ENCODE data around the gene RPTOR.

The RPTOR gene

GRCh38 chr17:80559825-80560251, 15.2 kb downstream of the RPTOR start:
- Histone ChIP-seq H3K36me3 (ENCODE audit: control insufficient read depth in 1 of 2, insufficient read depth in 2 of 2, low read length in 2 of 2) (peaks cover 0 to 5% of the 10 kb centered on the region in 2 donors), H3K27ac (ENCODE audit: low read length) (no peak overlapping the region), H3K27me3 (ENCODE audit: low read depth, low read length) (no peaks in the 10 kb centered on the region), H3K4me1 (ENCODE audit: control insufficient read depth in 1 of 2, insufficient read depth in 2 of 2, low read length in 2 of 2) (no peaks in the 10 kb centered on the region), H3K4me3 (ENCODE audit: low read depth in 1 of 2, low read length in 2 of 2) (no peak overlapping the region), H3K9me3 (ENCODE audit: control insufficient read depth in 1 of 2, low read length in 2 of 2) (no peaks in the 10 kb centered on the region)

- Histone ChIP-seq H3K9me3 (ENCODE audit: control insufficient read depth in 1 of 2, low read length in 2 of 2) (no peaks in the 10 kb centered on the region), H3K27me3 (ENCODE audit: low read depth, low read length) (no peaks in the 10 kb centered on the region), H3K4me3 (ENCODE audit: low read depth in 1 of 2, low read length in 2 of 2) (no peak overlapping the region), H3K36me3 (ENCODE audit: control insufficient read depth in 1 of 2, insufficient read depth in 2 of 2, low read length in 2 of 2) (peaks cover 0 to 5% of the 10 kb centered on the region in 2 donors), H3K27ac (ENCODE audit: low read length) (no peak overlapping the region), H3K4me1 (ENCODE audit: control insufficient read depth in 1 of 2, insufficient read depth in 2 of 2, low read length in 2 of 2) (no peaks in the 10 kb centered on the region)
Measured at GRCh38 chr17:80561541-80562114, 17.0 kb downstream of the RPTOR start.

GRCh38 chr17:80564545-80564944, 19.9 kb downstream of the RPTOR start:
- no peaks in the 10 kb centered on the region for H3K9me3 ChIP-seq (ENCODE audit: control insufficient read depth in 1 of 2, low read length in 2 of 2)
- H3K4me1 ChIP-seq (ENCODE audit: control insufficient read depth in 1 of 2, insufficient read depth in 2 of 2, low read length in 2 of 2), result no peaks in the 10 kb centered on the region
- H3K4me3 ChIP-seq (ENCODE audit: low read depth in 1 of 2, low read length in 2 of 2), result no peak overlapping the region
- H3K36me3 ChIP-seq (ENCODE audit: control insufficient read depth in 1 of 2, insufficient read depth in 2 of 2, low read length in 2 of 2), result no peaks in the 10 kb centered on the region
- H3K27me3 ChIP-seq (ENCODE audit: low read depth, low read length), result no peaks in the 10 kb centered on the region
- no peak overlapping the region for H3K27ac ChIP-seq (ENCODE audit: low read length)

- H3K36me3 ChIP-seq (ENCODE audit: control insufficient read depth in 1 of 2, insufficient read depth in 2 of 2, low read length in 2 of 2), result no peaks in the 10 kb centered on the region
- H3K4me3 ChIP-seq (ENCODE audit: low read depth in 1 of 2, low read length in 2 of 2), result no peak overlapping the region
- H3K27ac ChIP-seq (ENCODE audit: low read length), result no peak overlapping the region
- H3K27me3 ChIP-seq (ENCODE audit: low read depth, low read length), result no peaks in the 10 kb centered on the region
- H3K9me3 ChIP-seq (ENCODE audit: control insufficient read depth in 1 of 2, low read length in 2 of 2), result no peaks in the 10 kb centered on the region
- H3K4me1 ChIP-seq (ENCODE audit: control insufficient read depth in 1 of 2, insufficient read depth in 2 of 2, low read length in 2 of 2), result no peaks in the 10 kb centered on the region
Measured at GRCh38 chr17:80565343-80566053, 20.9 kb downstream of the RPTOR start.

GRCh38 chr17:80566054-80566400, 21.4 kb downstream of the RPTOR start:
- no peaks in the 10 kb centered on the region for H3K36me3 ChIP-seq (ENCODE audit: control insufficient read depth in 1 of 2, insufficient read depth in 2 of 2, low read length in 2 of 2)
- H3K9me3 ChIP-seq (ENCODE audit: control insufficient read depth in 1 of 2, low read length in 2 of 2), result no peaks in the 10 kb centered on the region
- no peaks in the 10 kb centered on the region for H3K4me1 ChIP-seq (ENCODE audit: control insufficient read depth in 1 of 2, insufficient read depth in 2 of 2, low read length in 2 of 2)
- H3K27me3 ChIP-seq (ENCODE audit: low read depth, low read length), result no peaks in the 10 kb centered on the region
- no peak overlapping the region for H3K27ac ChIP-seq (ENCODE audit: low read length)
- H3K4me3 ChIP-seq (ENCODE audit: low read depth in 1 of 2, low read length in 2 of 2), result no peak overlapping the region

- Histone ChIP-seq H3K4me1 (ENCODE audit: control insufficient read depth in 1 of 2, insufficient read depth in 2 of 2, low read length in 2 of 2) (no peaks in the 10 kb centered on the region), H3K4me3 (ENCODE audit: low read depth in 1 of 2, low read length in 2 of 2) (no peak overlapping the region)
Measured at GRCh38 chr17:80568246-80568645, 23.6 kb downstream of the RPTOR start.

GRCh38 chr17:80569924-80570323, 25.3 kb downstream of the RPTOR start:
- H3K4me1 ChIP-seq (ENCODE audit: control insufficient read depth in 1 of 2, insufficient read depth in 2 of 2, low read length in 2 of 2), result no peaks in the 10 kb centered on the region
- H3K27ac ChIP-seq (ENCODE audit: low read length), result no peak overlapping the region
- no peaks in the 10 kb centered on the region for H3K36me3 ChIP-seq (ENCODE audit: control insufficient read depth in 1 of 2, insufficient read depth in 2 of 2, low read length in 2 of 2)
- no peak overlapping the region for H3K4me3 ChIP-seq (ENCODE audit: low read depth in 1 of 2, low read length in 2 of 2)
- no peaks in the 10 kb centered on the region for H3K27me3 ChIP-seq (ENCODE audit: low read depth, low read length)
- no peaks in the 10 kb centered on the region for H3K9me3 ChIP-seq (ENCODE audit: control insufficient read depth in 1 of 2, low read length in 2 of 2)

More at GRCh38 chr17:80568246-80568645, 23.6 kb downstream of the RPTOR start:
- Histone ChIP-seq H3K27me3 (ENCODE audit: low read depth, low read length) (no peaks in the 10 kb centered on the region), H3K27ac (ENCODE audit: low read length) (no peak overlapping the region), H3K9me3 (ENCODE audit: control insufficient read depth in 1 of 2, low read length in 2 of 2) (no peaks in the 10 kb centered on the region), H3K36me3 (ENCODE audit: control insufficient read depth in 1 of 2, insufficient read depth in 2 of 2, low read length in 2 of 2) (no peaks in the 10 kb centered on the region)

GRCh38 chr17:80573701-80574100, 29.1 kb downstream of the RPTOR start:
- no peaks in the 10 kb centered on the region for H3K36me3 ChIP-seq (ENCODE audit: control insufficient read depth in 1 of 2, insufficient read depth in 2 of 2, low read length in 2 of 2)
- no peaks in the 10 kb centered on the region for H3K27me3 ChIP-seq (ENCODE audit: low read depth, low read length)
- H3K9me3 ChIP-seq (ENCODE audit: control insufficient read depth in 1 of 2, low read length in 2 of 2), result no peaks in the 10 kb centered on the region
- H3K4me3 ChIP-seq (ENCODE audit: low read depth in 1 of 2, low read length in 2 of 2), result no peak overlapping the region
- no peak overlapping the region for H3K27ac ChIP-seq (ENCODE audit: low read length)
- H3K4me1 ChIP-seq (ENCODE audit: control insufficient read depth in 1 of 2, insufficient read depth in 2 of 2, low read length in 2 of 2), result no peaks in the 10 kb centered on the region

- no peak overlapping the region for H3K4me3 ChIP-seq (ENCODE audit: low read depth in 1 of 2, low read length in 2 of 2)
- H3K27ac ChIP-seq (ENCODE audit: low read length), result no peak overlapping the region
- H3K27me3 ChIP-seq (ENCODE audit: low read depth, low read length), result no peaks in the 10 kb centered on the region
- H3K4me1 ChIP-seq (ENCODE audit: control insufficient read depth in 1 of 2, insufficient read depth in 2 of 2, low read length in 2 of 2), result no peaks in the 10 kb centered on the region
- no peaks in the 10 kb centered on the region for H3K9me3 ChIP-seq (ENCODE audit: control insufficient read depth in 1 of 2, low read length in 2 of 2)
- H3K36me3 ChIP-seq (ENCODE audit: control insufficient read depth in 1 of 2, insufficient read depth in 2 of 2, low read length in 2 of 2), result no peaks in the 10 kb centered on the region
Measured at GRCh38 chr17:80574496-80574895, 29.9 kb downstream of the RPTOR start.

GRCh38 chr17:80575057-80575875, 30.6 kb downstream of the RPTOR start:
- Histone ChIP-seq H3K36me3 (ENCODE audit: control insufficient read depth in 1 of 2, insufficient read depth in 2 of 2, low read length in 2 of 2) (no peaks in the 10 kb centered on the region), H3K27me3 (ENCODE audit: low read depth, low read length) (no peaks in the 10 kb centered on the region), H3K9me3 (ENCODE audit: control insufficient read depth in 1 of 2, low read length in 2 of 2) (no peaks in the 10 kb centered on the region), H3K27ac (ENCODE audit: low read length) (no peak overlapping the region), H3K4me1 (ENCODE audit: control insufficient read depth in 1 of 2, insufficient read depth in 2 of 2, low read length in 2 of 2) (no peaks in the 10 kb centered on the region), H3K4me3 (ENCODE audit: low read depth in 1 of 2, low read length in 2 of 2) (no peak overlapping the region)

- Histone ChIP-seq H3K9me3 (ENCODE audit: control insufficient read depth in 1 of 2, low read length in 2 of 2) (no peaks in the 10 kb centered on the region), H3K36me3 (ENCODE audit: control insufficient read depth in 1 of 2, insufficient read depth in 2 of 2, low read length in 2 of 2) (no peaks in the 10 kb centered on the region), H3K27ac (ENCODE audit: low read length) (no peak overlapping the region), H3K4me1 (ENCODE audit: control insufficient read depth in 1 of 2, insufficient read depth in 2 of 2, low read length in 2 of 2) (no peaks in the 10 kb centered on the region), H3K4me3 (ENCODE audit: low read depth in 1 of 2, low read length in 2 of 2) (no peak overlapping the region), H3K27me3 (ENCODE audit: low read depth, low read length) (no peaks in the 10 kb centered on the region)
Measured at GRCh38 chr17:80577876-80578570, 33.4 kb downstream of the RPTOR start.

Measured in muscle layer of duodenum (tissue), 2 donors.